HCT116 (cell line): ENCODE results near the gene TIAM1. TPM values are rescaled to one million over a fixed set of nuclear protein-coding genes. Genes with fewer than 3 reads are reported as not detected.

Source experiments
- ATAC-seq: fragments of 200-7000 bp; cut with Tn5 transposase; 2 replicates; pipeline ENCODE4 v1.9.1; 2020; ENCODE audit warnings: mild to moderate bottlenecking, moderate library complexity
- BruUV-seq: library from RNA; stranded (reverse); fragments of 400-500 nt; replicated peaks from 2 replicates; lab custom pipeline; 2021; lab: Mats Ljungman, UMichigan
- CTCF ChIA-PET: fragments of 300-600 bp; sonication (Branson Sonifier 250); formaldehyde crosslinking; loops from one replicate; lab custom pipeline; 2021; ENCODE audit warnings: antibody characterized with exemption; lab: Charles Lee
- POLR2A ChIA-PET: fragments of 300-600, 350-600 bp; sonication (Branson Sonifier 250); formaldehyde crosslinking; loops from one replicate; lab custom pipeline; 2021; ENCODE audit warnings: antibody characterized with exemption; lab: Charles Lee
- RAD21 ChIA-PET, 2 experiments: fragments of 300-600 bp; sonication (Branson Sonifier 250); formaldehyde crosslinking; loops; one replicate each; lab custom pipeline; 2023; ENCODE audit warnings: low total read pairs in 2 of 2; ENCODE audit not compliant: uncharacterized antibody in 2 of 2, unreplicated experiment in 2 of 2, low non-redundant PET in 1 of 2; lab: Charles Lee
- DNase-seq: peaks from one replicate; pipeline ENCODE4 v3.0.0-alpha.2; 2010; ENCODE audit warnings: low read depth, low spot score
- H2AFZ ChIP-seq: fragments of 200-600 bp; shearing (Covaris generic), sonication (generic); 2 replicates; pipeline ENCODE4 v1.6.1; 2017; ENCODE audit warnings: low read depth, mixed run types, mixed read lengths, antibody characterized with exemption, low read length; ENCODE audit not compliant: poor library complexity, severe bottlenecking
- H3K27ac ChIP-seq: 2 replicates; pipeline ENCODE4 v1.5.1; 2012; ENCODE audit warnings: low read depth, low read length
- H3K27me3 ChIP-seq: fragments of 200-600 bp; sonication (generic); 2 replicates; pipeline ENCODE4 v1.6.1; 2016; ENCODE audit warnings: mixed run types, low read length, mixed read lengths; ENCODE audit not compliant: insufficient read depth
- H3K36me3 ChIP-seq, 2 experiments: fragments of 200-500 bp in 1 of 2; fragments of 200-600 bp in 1 of 2; sonication (Bioruptor generic) in 1 of 2; sonication (generic) in 1 of 2; 2 replicates each; pipeline versions ENCODE4 v1.5.1 to v1.6.1; 2014 to 2016; ENCODE audit warnings: low read length in 2 of 2, inconsistent platforms in 1 of 2, mixed read lengths in 1 of 2, mixed run types in 1 of 2; ENCODE audit not compliant: insufficient read depth in 2 of 2, control insufficient read depth in 1 of 2
- H3K4me1 ChIP-seq, 2 experiments: fragments of 200-600 bp in 1 of 2; sonication (generic) in 1 of 2; 2 replicates each; pipeline versions ENCODE4 v1.5.1 to v1.6.1; 2012 to 2017; ENCODE audit warnings: low read length in 2 of 2, inconsistent platforms in 1 of 2, mild to moderate bottlenecking in 1 of 2, mixed read lengths in 1 of 2, mixed run types in 1 of 2, moderate library complexity in 1 of 2; ENCODE audit not compliant: insufficient read depth in 2 of 2, control insufficient read depth in 1 of 2
- H3K4me2 ChIP-seq: fragments of 200-600 bp; sonication (generic); 2 replicates; pipeline ENCODE4 v1.6.1; 2017; ENCODE audit warnings: mixed run types, low read length, mixed read lengths
- H3K4me3 ChIP-seq, 2 experiments: fragments of 200-600 bp in 1 of 2; sonication (generic) in 1 of 2; replicated peaks in 1 of 2; 2 replicates each; pipeline ENCODE4 v1.5.1; 2011 to 2016; ENCODE audit warnings: low read length in 2 of 2, control low read depth in 1 of 2, low read depth in 1 of 2, mild to moderate bottlenecking in 1 of 2, mixed read lengths in 1 of 2, mixed run types in 1 of 2
- H3K79me2 ChIP-seq: fragments of 200-600 bp; sonication (generic); 2 replicates; pipeline ENCODE4 v1.6.1; 2017; ENCODE audit warnings: mild to moderate bottlenecking, mixed run types, low read length, moderate library complexity, mixed read lengths; ENCODE audit not compliant: insufficient read depth
- H3K9ac ChIP-seq: fragments of 200-600 bp; sonication (generic); 2 replicates; pipeline ENCODE4 v1.6.1; 2016; ENCODE audit warnings: low read length, mixed read lengths
- H3K9me2 ChIP-seq: fragments of 200-600 bp; sonication (generic), shearing (Covaris generic); 2 replicates; pipeline ENCODE4 v1.6.1; 2017; ENCODE audit warnings: mixed run types, mild to moderate bottlenecking, moderate library complexity; ENCODE audit not compliant: insufficient read depth
- H3K9me3 ChIP-seq, 2 experiments: fragments of 200-500 bp in 1 of 2; fragments of 200-600 bp in 1 of 2; sonication (Bioruptor generic) in 1 of 2; sonication (generic) in 1 of 2; 2 replicates each; pipeline ENCODE4 v1.6.1; 2014 to 2017; ENCODE audit warnings: low read length in 2 of 2, mixed read lengths in 2 of 2, inconsistent platforms in 1 of 2, low read depth in 1 of 2, mild to moderate bottlenecking in 1 of 2, mixed run types in 1 of 2, moderate library complexity in 1 of 2; ENCODE audit not compliant: control insufficient read depth in 1 of 2, insufficient read depth in 1 of 2
- H4K20me1 ChIP-seq: fragments of 200-600 bp; sonication (generic), shearing (Covaris generic); 2 replicates; pipeline ENCODE4 v1.6.1; 2017; ENCODE audit warnings: mixed run types, mild to moderate bottlenecking, moderate library complexity; ENCODE audit not compliant: insufficient read depth
- CBX3 ChIP-seq: IDR thresholded peaks from 2 replicates; pipeline ENCODE4 v1.6.1; 2012; ENCODE audit warnings: low read depth
- CEBPB ChIP-seq: IDR thresholded peaks from 2 replicates; pipeline ENCODE4 v1.6.1; 2012; ENCODE audit warnings: low read depth
- FOSL1 ChIP-seq: IDR thresholded peaks from 2 replicates; pipeline ENCODE4 v1.6.1; 2012; ENCODE audit warnings: low read depth
- POLR2A ChIP-seq: IDR thresholded peaks from 2 replicates; pipeline ENCODE4 v1.7.0; 2011; ENCODE audit warnings: borderline replicate concordance; ENCODE audit not compliant: insufficient read depth, insufficient read length; ENCODE audit errors: extremely low read depth
- SIN3A ChIP-seq: IDR thresholded peaks from 2 replicates; pipeline ENCODE4 v1.6.1; 2012; ENCODE audit warnings: low read depth
- SRF ChIP-seq: IDR thresholded peaks from 2 replicates; pipeline ENCODE4 v1.6.1; 2012; ENCODE audit warnings: low read depth
- TCF7L2 ChIP-seq: IDR thresholded peaks from 2 replicates; pipeline ENCODE4 v1.7.0; 2011; ENCODE audit warnings: borderline replicate concordance, inconsistent platforms; ENCODE audit not compliant: insufficient read depth, insufficient read length; ENCODE audit errors: extremely low read depth
- YY1 ChIP-seq: IDR thresholded peaks from 2 replicates; pipeline ENCODE4 v1.6.1; 2011; ENCODE audit warnings: low read length, low read depth, moderate library complexity, mild to moderate bottlenecking; ENCODE audit not compliant: insufficient replicate concordance; ENCODE audit errors: extremely low read depth
- ZFX ChIP-seq: fragments of 450-650 bp; IDR thresholded peaks from 2 replicates; pipeline ENCODE4 v1.6.1; 2017
- intact Hi-C: fragments of 100-400 bp; cut with micrococcal nuclease; formaldehyde crosslinking; loops from 2 replicates; pipeline ENCODE4 v1.10.0; 2022
- total RNA-seq: library from RNA; stranded (reverse); gene quantifications from one replicate; pipeline ENCODE4 v1.2.1, GENCODE V29; 2021; ENCODE audit not compliant: unreplicated experiment
- TF ChIP-seq, protein P1 (sequence below), 3 experiments: fragments of 200-600 bp in 1 of 3; sonication (generic) in 1 of 3; IDR thresholded peaks in 2 of 3; conservative IDR thresholded peaks in 1 of 3; 2 replicates each; pipeline ENCODE4 v1.5.1; 2012 to 2017; ENCODE audit warnings: low read depth in 2 of 3, low read length in 2 of 3, antibody characterized with exemption in 1 of 3, borderline replicate concordance in 1 of 3, control low read depth in 1 of 3, mild to moderate bottlenecking in 1 of 3, mixed read lengths in 1 of 3, mixed run types in 1 of 3, moderate library complexity in 1 of 3; ENCODE audit not compliant: insufficient read depth in 1 of 3
- TF ChIP-seq, protein P2 (sequence below): IDR thresholded peaks from 2 replicates; pipeline ENCODE4 v1.6.1; 2012
- TF ChIP-seq, protein P3 (sequence below): IDR thresholded peaks from 2 replicates; pipeline ENCODE4 v1.6.1; 2012

TIAM1 gene
- total RNA-seq, 1 experiment from 2014 or later = 47.8 TPM

DNA sequence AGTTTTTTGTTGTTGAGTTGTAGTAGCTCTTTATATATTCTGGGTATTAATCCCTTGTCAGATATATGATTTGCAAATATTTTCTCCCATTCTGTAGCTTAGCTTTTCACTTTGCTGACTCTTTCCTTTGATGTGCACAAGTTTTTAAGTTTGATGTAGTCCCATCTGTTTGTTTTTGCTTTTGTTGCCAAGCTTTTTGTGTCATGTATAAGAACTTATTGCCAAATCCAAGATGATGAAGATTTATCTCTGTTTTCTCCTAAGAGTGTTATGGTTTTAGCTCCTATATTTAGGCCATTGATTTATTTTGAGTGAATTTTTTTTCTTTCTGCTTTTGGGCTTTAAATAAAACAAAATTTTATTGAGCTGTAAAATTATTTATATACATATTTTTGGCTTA is 253.7 kb downstream of the TIAM1 start:
- Histone ChIP-seq H4K20me1 (no peaks in the 10 kb centered on the region), H2AFZ (no peak overlapping the region), H3K79me2 (no peaks in the 10 kb centered on the region), H3K4me2 (no peak overlapping the region), H3K4me1 (no peaks in the 10 kb centered on the region), H3K9me2 (no peaks in the 10 kb centered on the region), H3K4me3 (no peak overlapping the region), H3K36me3 (no peaks in the 10 kb centered on the region), H3K9ac (no peak overlapping the region), H3K9me3 (no peaks in the 10 kb centered on the region), H3K27ac (no peak overlapping the region), H3K27me3 (no peaks in the 10 kb centered on the region)
- ATAC-seq = no peak
- intact Hi-C loops = no loop called here
- TF ChIP-seq ZFX (no peak), CBX3 (no peak), FOSL1 (no peak), YY1 (no peak), POLR2A (no peak), TCF7L2 (no peak), SRF (no peak), CEBPB (no peak), SIN3A (no peak)
- TF ChIP-seq, protein P1, sequence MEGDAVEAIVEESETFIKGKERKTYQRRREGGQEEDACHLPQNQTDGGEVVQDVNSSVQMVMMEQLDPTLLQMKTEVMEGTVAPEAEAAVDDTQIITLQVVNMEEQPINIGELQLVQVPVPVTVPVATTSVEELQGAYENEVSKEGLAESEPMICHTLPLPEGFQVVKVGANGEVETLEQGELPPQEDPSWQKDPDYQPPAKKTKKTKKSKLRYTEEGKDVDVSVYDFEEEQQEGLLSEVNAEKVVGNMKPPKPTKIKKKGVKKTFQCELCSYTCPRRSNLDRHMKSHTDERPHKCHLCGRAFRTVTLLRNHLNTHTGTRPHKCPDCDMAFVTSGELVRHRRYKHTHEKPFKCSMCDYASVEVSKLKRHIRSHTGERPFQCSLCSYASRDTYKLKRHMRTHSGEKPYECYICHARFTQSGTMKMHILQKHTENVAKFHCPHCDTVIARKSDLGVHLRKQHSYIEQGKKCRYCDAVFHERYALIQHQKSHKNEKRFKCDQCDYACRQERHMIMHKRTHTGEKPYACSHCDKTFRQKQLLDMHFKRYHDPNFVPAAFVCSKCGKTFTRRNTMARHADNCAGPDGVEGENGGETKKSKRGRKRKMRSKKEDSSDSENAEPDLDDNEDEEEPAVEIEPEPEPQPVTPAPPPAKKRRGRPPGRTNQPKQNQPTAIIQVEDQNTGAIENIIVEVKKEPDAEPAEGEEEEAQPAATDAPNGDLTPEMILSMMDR (IDR thresholded peaks at IDR 0.05 in 2 of 3, conservative IDR thresholded peaks at IDR 0.05 in 1 of 3; ENCODE audit: borderline replicate concordance in 1 of 3, insufficient read depth in 1 of 3, low read depth in 2 of 3, low read length in 2 of 3) = no peak
- TF ChIP-seq, protein P2, sequence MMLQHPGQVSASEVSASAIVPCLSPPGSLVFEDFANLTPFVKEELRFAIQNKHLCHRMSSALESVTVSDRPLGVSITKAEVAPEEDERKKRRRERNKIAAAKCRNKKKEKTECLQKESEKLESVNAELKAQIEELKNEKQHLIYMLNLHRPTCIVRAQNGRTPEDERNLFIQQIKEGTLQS = no peak
- TF ChIP-seq, protein P3, sequence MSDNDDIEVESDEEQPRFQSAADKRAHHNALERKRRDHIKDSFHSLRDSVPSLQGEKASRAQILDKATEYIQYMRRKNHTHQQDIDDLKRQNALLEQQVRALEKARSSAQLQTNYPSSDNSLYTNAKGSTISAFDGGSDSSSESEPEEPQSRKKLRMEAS = no peak
- RAD21 ChIA-PET = no interaction called here
- no peak for DNase-seq
- POLR2A ChIA-PET = no interaction called here
- CTCF ChIA-PET = no interaction called here
- no TSS peak for BruUV-seq
